ENCODE results near the gene PRSS38.
A peak's percentile ranks its signal among the peaks of the same experiment; 100 is the strongest.

Gene PRSS38

DNA sequence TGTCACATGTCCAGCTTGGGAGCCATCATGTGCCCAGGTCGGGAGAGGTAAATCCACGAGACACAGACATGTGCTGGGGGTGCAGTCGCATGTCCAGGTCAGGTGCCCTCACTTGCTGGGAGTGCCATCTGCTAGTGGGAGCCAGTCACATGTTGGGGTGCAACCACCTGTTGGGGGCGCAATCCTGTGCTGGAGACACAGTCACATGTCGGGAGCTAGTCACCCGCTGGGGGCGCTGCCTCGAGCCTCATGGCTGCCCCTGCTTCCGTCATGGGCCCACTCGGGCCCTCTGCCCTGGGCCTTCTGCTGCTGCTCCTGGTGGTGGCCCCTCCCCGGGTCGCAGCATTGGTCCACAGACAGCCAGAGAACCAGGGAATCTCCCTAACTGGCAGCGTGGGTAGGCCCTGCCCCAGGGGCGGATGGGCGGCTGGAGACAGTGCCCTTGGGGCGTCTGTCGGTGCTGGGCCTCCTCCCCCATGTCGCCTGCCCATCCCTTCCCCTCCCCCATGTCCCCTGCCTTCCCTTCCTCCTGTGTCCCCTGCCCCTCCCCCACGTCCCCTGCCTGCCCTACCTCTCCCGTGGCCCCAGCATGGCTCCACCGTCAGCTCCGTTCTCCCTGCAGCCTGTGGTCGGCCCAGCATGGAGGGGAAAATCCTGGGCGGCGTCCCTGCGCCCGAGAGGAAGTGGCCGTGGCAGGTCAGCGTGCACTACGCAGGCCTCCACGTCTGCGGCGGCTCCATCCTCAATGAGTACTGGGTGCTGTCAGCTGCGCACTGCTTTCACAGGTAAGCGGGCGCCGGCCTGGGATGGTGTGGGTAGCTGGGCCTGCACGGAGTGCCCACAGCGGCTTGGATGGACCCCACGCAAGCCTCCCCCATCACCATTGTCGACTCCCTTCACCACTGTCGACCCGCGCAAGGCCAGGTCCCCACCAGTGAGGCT, at the start of gene PRSS38:
Gene PRSS38, plus strand, starts transcription at position 208 of the 942 bp plus-strand sequence. Its CDS starts 42 bp downstream, at position 250.
- Mint-ChIP-seq H3K27me3 (no peaks in the 10 kb centered on the region), H3K4me3 (no peak within 1 kb of the TSS), H3K9me3 (peaks cover 9% of the 10 kb centered on the region)

DNA sequence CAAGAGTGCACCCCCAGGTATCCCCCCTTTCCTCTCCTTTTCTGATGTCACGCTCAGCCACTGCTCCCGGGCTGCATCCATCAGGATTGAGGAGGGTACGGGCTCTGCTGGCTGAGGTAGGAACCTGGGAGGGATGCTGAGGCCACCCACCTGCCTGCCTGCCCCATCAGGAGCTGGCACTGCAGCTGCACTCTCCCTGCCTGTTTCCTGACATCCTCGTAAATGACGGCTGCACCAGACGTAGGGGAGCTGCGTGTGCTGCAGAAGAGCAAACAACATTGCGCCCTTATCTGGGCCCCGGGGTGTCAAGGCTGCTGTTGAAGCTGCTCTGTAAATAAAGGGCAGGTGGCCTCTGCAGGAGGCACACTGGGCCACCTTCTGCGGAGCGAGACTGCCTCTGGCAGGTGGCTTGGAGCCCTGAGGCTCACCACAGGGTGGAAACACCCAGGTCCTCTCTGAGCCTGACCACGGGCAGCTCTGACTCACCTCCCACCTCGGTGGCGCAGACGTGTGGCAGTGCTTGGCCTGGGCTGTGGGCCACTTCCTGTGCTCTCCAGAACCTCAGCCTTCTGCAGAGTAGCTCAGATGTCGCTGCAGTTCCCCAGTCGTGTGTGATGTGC, 49.4 kb upstream of the PRSS38 start:
- H3K27me3 Mint-ChIP-seq = no peaks in the 10 kb centered on the region
- H3K4me3 Mint-ChIP-seq = peak overlapping the region; percentile 33
- H3K4me1 Mint-ChIP-seq = peaks cover 70% of the 10 kb centered on the region
- no peak overlapping the region for H3K27ac Mint-ChIP-seq
- H3K9me3 Mint-ChIP-seq = no peaks in the 10 kb centered on the region
- peaks cover 14% of the 10 kb centered on the region for H3K36me3 Mint-ChIP-seq

More for the DNA sequence above, at the start of gene PRSS38:
- Mint-ChIP-seq H3K36me3 (peaks cover 9% of the 10 kb centered on the region), H3K4me1 (no peaks in the 10 kb centered on the region), H3K27ac (no peak within 1 kb of the TSS)

DNA sequence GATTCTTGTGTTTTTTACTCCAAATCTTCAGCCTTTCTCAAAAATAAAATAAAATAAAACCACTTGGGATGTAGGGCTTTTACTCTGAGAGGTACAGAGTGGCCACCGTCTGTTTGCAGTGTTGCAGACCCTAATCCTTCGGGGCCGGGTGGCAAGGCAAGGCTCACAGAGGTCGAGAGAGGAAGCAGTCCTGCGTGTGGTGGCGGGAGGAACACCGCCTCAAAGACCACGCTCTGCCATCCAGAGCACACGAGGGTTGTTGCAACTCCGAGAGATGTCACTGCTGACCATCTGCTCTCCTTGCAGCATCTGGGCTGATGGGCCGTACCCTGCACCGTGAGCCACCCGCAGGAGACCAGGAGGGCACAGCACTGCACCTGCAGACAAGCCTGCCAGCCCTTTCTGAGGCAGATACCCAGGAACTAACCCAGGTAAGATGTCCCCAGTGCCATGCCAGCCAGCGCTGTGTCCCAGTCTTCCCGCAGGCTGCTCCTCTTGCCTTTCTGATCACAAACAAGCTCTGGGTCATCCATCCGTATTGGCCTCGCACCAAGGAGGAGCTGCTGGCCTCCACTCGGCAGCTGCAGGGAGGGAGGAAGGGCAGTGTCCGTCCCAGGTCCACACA, 48.7 kb upstream of the PRSS38 start:
- Mint-ChIP-seq H3K27me3 (no peaks in the 10 kb centered on the region), H3K36me3 (peaks cover 11% of the 10 kb centered on the region), H3K27ac (no peak overlapping the region), H3K4me1 (peaks cover 64% of the 10 kb centered on the region), H3K9me3 (no peaks in the 10 kb centered on the region), H3K4me3 (peak overlapping the region; percentile 33)

- H3K27me3 Mint-ChIP-seq = no peaks in the 10 kb centered on the region
- peaks cover 11% of the 10 kb centered on the region for H3K36me3 Mint-ChIP-seq
- no peaks in the 10 kb centered on the region for H3K9me3 Mint-ChIP-seq
- H3K4me3 Mint-ChIP-seq = no peak overlapping the region
- no peak overlapping the region for H3K27ac Mint-ChIP-seq
- H3K4me1 Mint-ChIP-seq = peaks cover 60% of the 10 kb centered on the region
Observed at GRCh38 chr1:227767401-227768124, 47.9 kb upstream of the PRSS38 start.

- Mint-ChIP-seq H3K4me1 (peaks cover 56% of the 10 kb centered on the region), H3K36me3 (peaks cover 11% of the 10 kb centered on the region), H3K27ac (no peak overlapping the region), H3K9me3 (no peaks in the 10 kb centered on the region), H3K27me3 (no peaks in the 10 kb centered on the region), H3K4me3 (no peak overlapping the region)
Observed at GRCh38 chr1:227768125-227768439, 47.4 kb upstream of the PRSS38 start.

GRCh38 chr1:227768640-227769039, 46.8 kb upstream of the PRSS38 start:
- H3K4me3 Mint-ChIP-seq = no peak overlapping the region
- no peaks in the 10 kb centered on the region for H3K9me3 Mint-ChIP-seq
- H3K36me3 Mint-ChIP-seq = peaks cover 11% of the 10 kb centered on the region
- H3K4me1 Mint-ChIP-seq = peaks cover 54% of the 10 kb centered on the region
- no peaks in the 10 kb centered on the region for H3K27me3 Mint-ChIP-seq
- H3K27ac Mint-ChIP-seq = no peak overlapping the region

- Mint-ChIP-seq H3K27me3 (no peaks in the 10 kb centered on the region), H3K4me3 (no peak overlapping the region), H3K36me3 (peaks cover 15% of the 10 kb centered on the region), H3K27ac (no peak overlapping the region), H3K4me1 (peaks cover 55% of the 10 kb centered on the region), H3K9me3 (no peaks in the 10 kb centered on the region)
Observed at GRCh38 chr1:227769047-227769935, 46.2 kb upstream of the PRSS38 start.

DNA sequence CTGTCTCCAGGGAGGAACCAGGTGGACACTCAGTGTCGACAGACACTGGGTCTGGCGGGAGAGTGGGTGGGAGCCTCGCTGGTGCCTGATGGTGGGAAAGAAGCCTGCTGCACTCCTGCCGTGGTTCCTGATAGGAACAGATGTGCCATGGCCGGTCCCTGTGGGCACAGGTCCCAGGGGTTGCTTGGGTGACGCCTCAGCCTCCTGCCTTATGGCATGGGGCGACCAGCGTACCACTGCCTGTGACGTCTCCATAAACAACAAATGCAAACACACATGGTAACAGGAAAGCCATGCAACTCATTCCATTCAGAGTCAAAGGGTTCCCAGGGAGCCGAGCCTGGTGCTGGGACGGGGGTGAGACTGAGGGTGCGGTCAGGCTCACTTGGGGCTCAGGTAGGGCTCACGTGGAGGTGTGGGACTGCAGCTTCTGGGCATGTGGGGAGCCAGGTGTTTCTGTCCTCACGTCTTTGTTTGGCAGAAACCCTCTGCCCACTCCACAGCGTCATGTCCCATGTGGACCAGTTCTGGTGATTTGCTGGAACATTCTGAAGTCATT, 45.5 kb upstream of the PRSS38 start:
- Mint-ChIP-seq H3K9me3 (no peaks in the 10 kb centered on the region), H3K4me3 (no peak overlapping the region), H3K27me3 (no peaks in the 10 kb centered on the region), H3K27ac (no peak overlapping the region), H3K36me3 (peaks cover 15% of the 10 kb centered on the region), H3K4me1 (peaks cover 54% of the 10 kb centered on the region)

GRCh38 chr1:227770812-227771211, 44.7 kb upstream of the PRSS38 start:
- H3K27ac Mint-ChIP-seq = no peak overlapping the region
- H3K9me3 Mint-ChIP-seq = no peaks in the 10 kb centered on the region
- peaks cover 46% of the 10 kb centered on the region for H3K4me1 Mint-ChIP-seq
- H3K36me3 Mint-ChIP-seq = peaks cover 15% of the 10 kb centered on the region
- no peaks in the 10 kb centered on the region for H3K27me3 Mint-ChIP-seq
- no peak overlapping the region for H3K4me3 Mint-ChIP-seq

DNA sequence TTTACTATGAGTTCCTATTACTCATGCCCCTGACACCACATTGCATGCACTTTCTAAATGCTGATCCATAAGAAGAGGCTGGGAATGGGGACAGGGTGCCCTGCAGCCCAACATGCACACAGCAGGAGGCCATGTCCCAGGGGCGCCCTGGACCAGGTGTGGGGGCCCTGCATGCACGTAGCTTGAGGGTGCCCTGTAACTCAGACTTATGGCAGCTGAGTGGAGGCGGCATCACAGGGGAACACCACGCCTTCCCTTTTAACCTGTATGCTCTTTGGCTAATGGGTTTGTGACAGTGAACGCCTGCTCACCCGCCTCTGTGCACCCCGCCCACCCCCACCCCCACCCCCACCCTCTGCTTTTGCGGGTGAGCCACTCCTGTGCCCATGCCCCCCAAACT, 44.1 kb upstream of the PRSS38 start:
- Mint-ChIP-seq H3K27ac (no peak overlapping the region), H3K36me3 (peaks cover 15% of the 10 kb centered on the region), H3K9me3 (no peaks in the 10 kb centered on the region), H3K4me1 (peaks cover 40% of the 10 kb centered on the region), H3K4me3 (no peak overlapping the region), H3K27me3 (no peaks in the 10 kb centered on the region)

DNA sequence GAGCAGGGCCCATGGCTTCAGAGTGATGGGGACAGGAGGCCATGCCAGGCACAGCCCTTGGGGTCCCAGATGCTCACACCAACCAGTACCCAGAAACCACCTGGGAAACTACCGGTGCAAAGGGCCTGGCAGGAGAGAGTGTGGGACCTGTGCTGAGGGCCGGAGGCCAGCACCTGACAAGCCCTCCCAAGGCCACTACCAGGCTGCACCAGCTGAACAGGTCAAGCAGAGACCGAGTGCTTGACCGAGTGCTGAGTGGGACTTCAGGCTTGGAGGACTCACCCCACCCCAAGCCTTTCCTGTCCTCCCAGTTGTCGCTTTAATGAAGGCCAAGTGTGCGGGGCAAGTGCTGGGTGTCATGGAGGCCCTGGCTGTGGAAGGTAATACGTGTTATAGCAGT, 43.7 kb upstream of the PRSS38 start:
- Mint-ChIP-seq H3K27me3 (no peaks in the 10 kb centered on the region), H3K36me3 (peaks cover 15% of the 10 kb centered on the region), H3K4me1 (peaks cover 36% of the 10 kb centered on the region), H3K4me3 (no peak overlapping the region), H3K9me3 (no peaks in the 10 kb centered on the region), H3K27ac (no peak overlapping the region)

GRCh38 chr1:227773558-227773957, 41.9 kb upstream of the PRSS38 start:
- H3K27ac Mint-ChIP-seq = no peak overlapping the region

GRCh38 chr1:227774051-227774731, 41.3 kb upstream of the PRSS38 start:
- Mint-ChIP-seq H3K9me3 (no peaks in the 10 kb centered on the region), H3K4me3 (no peak overlapping the region), H3K4me1 (peaks cover 16% of the 10 kb centered on the region), H3K27ac (no peak overlapping the region), H3K36me3 (peaks cover 8% of the 10 kb centered on the region), H3K27me3 (no peaks in the 10 kb centered on the region)

More at GRCh38 chr1:227773558-227773957, 41.9 kb upstream of the PRSS38 start:
- H3K36me3 Mint-ChIP-seq = peaks cover 11% of the 10 kb centered on the region
- peaks cover 18% of the 10 kb centered on the region for H3K4me1 Mint-ChIP-seq
- no peaks in the 10 kb centered on the region for H3K27me3 Mint-ChIP-seq
- H3K9me3 Mint-ChIP-seq = no peaks in the 10 kb centered on the region
- no peak overlapping the region for H3K4me3 Mint-ChIP-seq

Data from activated naive CD4-positive, alpha-beta T cell treated with anti-CD3 and anti-CD28 coated beads, Interleukin-2, amount 50 U/mL, for 24 hours (primary cell).